Measurements from ENCODE around the gene SWT1. TPM values are rescaled to one million over a fixed set of nuclear protein-coding genes. Genes with fewer than 3 reads are reported as not detected.

The SWT1 gene
- total RNA-seq (ENCODE audit: unreplicated experiment) = 11.5 TPM
- long read RNA-seq, partial matches to known transcripts = 0 of 1 reads
- long read RNA-seq, other reads (novel, unspliced or antisense) = 1 of 1 reads

DNA sequence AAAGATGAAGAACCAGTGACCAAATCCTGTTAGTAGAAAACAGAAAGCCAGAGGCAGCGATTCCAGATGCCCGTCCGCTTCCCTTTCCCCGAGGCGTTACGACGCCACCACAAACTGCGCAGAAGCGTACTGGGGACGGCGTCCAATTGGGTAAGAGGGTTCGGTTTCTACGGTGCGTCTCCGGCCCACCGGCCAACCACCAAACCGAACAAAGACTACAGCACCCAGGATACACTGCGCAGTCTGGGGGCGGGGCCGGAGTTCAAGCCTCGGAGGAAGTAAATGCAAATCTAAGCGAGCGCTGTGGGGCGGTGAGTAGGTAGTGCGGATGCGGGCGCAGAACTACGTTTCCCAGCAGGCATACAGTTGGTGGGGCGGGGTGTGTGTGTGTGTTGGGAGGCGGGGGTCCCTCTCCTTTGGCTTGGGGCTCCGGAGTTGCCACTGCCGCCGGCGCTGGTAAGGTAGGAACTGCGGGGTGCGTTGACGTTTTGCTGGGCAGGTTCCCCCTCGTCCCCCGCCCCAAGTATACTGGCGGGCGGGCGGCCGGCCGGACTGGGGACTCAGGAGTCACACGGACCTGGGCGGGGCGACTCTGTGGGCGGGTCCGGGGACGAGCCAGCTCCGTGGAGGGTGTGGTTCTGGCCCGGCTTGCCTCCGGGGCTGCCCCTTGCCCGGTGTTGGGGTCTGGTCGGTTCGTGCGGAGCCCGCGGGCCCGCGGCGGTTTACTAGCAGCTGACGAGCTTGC lies at the start of gene SWT1, which contains the start of gene TRMT1L:
SWT1 (plus strand) TSS at position 314 of the 745 bp plus-strand sequence. CDS start 3,675 bp downstream, outside the sequence.
TRMT1L (minus strand) TSS at position 100 of the 745 bp plus-strand sequence. CDS start 241 bp downstream, outside the sequence.
- peak within 1 kb of the TSS; percentile 99 for H3K4me3 Mint-ChIP-seq (ENCODE audit: unreplicated experiment)
- H3K36me3 Mint-ChIP-seq (ENCODE audit: low read depth, unreplicated experiment) = peaks cover 3% of the 10 kb centered on the region
- H3K4me1 Mint-ChIP-seq (ENCODE audit: unreplicated experiment) = peaks cover 21% of the 10 kb centered on the region
- peak; percentile 96 for DNase-seq (ENCODE audit: low spot score)
- H3K27ac Mint-ChIP-seq (ENCODE audit: unreplicated experiment) = peak within 1 kb of the TSS; percentile 96
- H3K27me3 Mint-ChIP-seq (ENCODE audit: unreplicated experiment) = peaks cover 11% of the 10 kb centered on the region
- no peak for TF ChIP-seq CTCF (IDR thresholded peaks at IDR 0.05; ENCODE audit: unreplicated experiment)
- H3K9me3 Mint-ChIP-seq (ENCODE audit: unreplicated experiment) = no peaks in the 10 kb centered on the region

DNA sequence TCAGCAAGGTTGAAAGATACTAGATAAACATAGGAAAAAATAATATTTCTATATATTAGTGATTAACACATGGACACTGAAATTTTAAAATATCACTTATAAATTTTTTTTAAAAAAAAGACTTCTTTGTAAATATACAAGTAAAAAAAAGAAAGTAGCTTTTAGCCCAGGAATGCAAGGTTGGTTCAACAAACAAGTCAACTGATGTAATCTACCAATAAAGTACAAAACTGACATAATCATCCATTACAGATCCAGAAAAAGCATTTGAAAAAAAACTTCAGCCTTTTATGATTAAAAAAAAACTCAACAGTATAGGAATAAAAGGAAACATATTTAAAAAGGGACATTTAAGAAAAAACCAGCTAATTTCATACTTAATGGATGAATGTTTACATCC lies 48.6 kb upstream of the SWT1 start:
- peaks cover 5% of the 10 kb centered on the region for H3K9me3 Mint-ChIP-seq (ENCODE audit: unreplicated experiment)
- H3K36me3 Mint-ChIP-seq (ENCODE audit: low read depth, unreplicated experiment) = peaks cover 9% of the 10 kb centered on the region
- DNase-seq (ENCODE audit: low spot score) = no peak
- no peak overlapping the region for H3K4me3 Mint-ChIP-seq (ENCODE audit: unreplicated experiment)
- H3K4me1 Mint-ChIP-seq (ENCODE audit: unreplicated experiment) = peaks cover 25% of the 10 kb centered on the region
- peaks cover 4% of the 10 kb centered on the region for H3K27me3 Mint-ChIP-seq (ENCODE audit: unreplicated experiment)
- no peak overlapping the region for H3K27ac Mint-ChIP-seq (ENCODE audit: unreplicated experiment)
- no peak for TF ChIP-seq CTCF (IDR thresholded peaks at IDR 0.05; ENCODE audit: unreplicated experiment)

GRCh38 chr1:185110145-185110544 lies 46.8 kb upstream of the SWT1 start:
- H3K27me3 Mint-ChIP-seq (ENCODE audit: unreplicated experiment) = peaks cover 4% of the 10 kb centered on the region
- peaks cover 9% of the 10 kb centered on the region for H3K36me3 Mint-ChIP-seq (ENCODE audit: low read depth, unreplicated experiment)
- peaks cover 5% of the 10 kb centered on the region for H3K9me3 Mint-ChIP-seq (ENCODE audit: unreplicated experiment)
- H3K27ac Mint-ChIP-seq (ENCODE audit: unreplicated experiment) = no peak overlapping the region
- peaks cover 11% of the 10 kb centered on the region for H3K4me1 Mint-ChIP-seq (ENCODE audit: unreplicated experiment)
- no peak for TF ChIP-seq CTCF (IDR thresholded peaks at IDR 0.05; ENCODE audit: unreplicated experiment)
- DNase-seq (ENCODE audit: low spot score) = no peak
- no peak overlapping the region for H3K4me3 Mint-ChIP-seq (ENCODE audit: unreplicated experiment)

GRCh38 chr1:185111873-185112272 lies 45.1 kb upstream of the SWT1 start:
- Mint-ChIP-seq H3K36me3 (ENCODE audit: low read depth, unreplicated experiment) (peaks cover 9% of the 10 kb centered on the region), H3K4me3 (ENCODE audit: unreplicated experiment) (no peak overlapping the region), H3K4me1 (ENCODE audit: unreplicated experiment) (no peaks in the 10 kb centered on the region), H3K9me3 (ENCODE audit: unreplicated experiment) (peaks cover 5% of the 10 kb centered on the region), H3K27ac (ENCODE audit: unreplicated experiment) (no peak overlapping the region), H3K27me3 (ENCODE audit: unreplicated experiment) (peaks cover 1% of the 10 kb centered on the region)
- DNase-seq (ENCODE audit: low spot score) = no peak
- TF ChIP-seq CTCF (IDR thresholded peaks at IDR 0.05; ENCODE audit: unreplicated experiment) = no peak

DNA sequence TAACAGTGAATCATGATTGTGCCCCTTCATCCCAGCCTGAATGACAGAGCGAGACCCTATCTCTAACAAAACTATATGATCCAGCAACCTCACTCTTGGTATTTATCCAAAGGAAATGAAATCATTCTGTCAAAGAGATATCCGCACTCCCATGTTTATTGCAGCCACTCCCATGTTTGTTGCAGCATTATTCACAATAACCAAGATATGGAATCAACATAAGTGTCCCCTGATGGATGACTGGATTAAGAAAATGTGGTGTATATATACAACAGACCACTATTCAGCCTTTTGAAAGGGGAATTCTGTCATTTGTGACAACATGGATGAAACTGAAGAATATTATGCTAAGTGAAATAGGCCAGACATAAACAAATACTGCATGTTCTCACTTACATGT lies 44.6 kb upstream of the SWT1 start:
- H3K9me3 Mint-ChIP-seq (ENCODE audit: unreplicated experiment) = peaks cover 5% of the 10 kb centered on the region
- no peak overlapping the region for H3K27ac Mint-ChIP-seq (ENCODE audit: unreplicated experiment)
- H3K4me1 Mint-ChIP-seq (ENCODE audit: unreplicated experiment) = no peaks in the 10 kb centered on the region
- peaks cover 1% of the 10 kb centered on the region for H3K27me3 Mint-ChIP-seq (ENCODE audit: unreplicated experiment)
- H3K4me3 Mint-ChIP-seq (ENCODE audit: unreplicated experiment) = no peak overlapping the region
- H3K36me3 Mint-ChIP-seq (ENCODE audit: low read depth, unreplicated experiment) = peaks cover 9% of the 10 kb centered on the region
- TF ChIP-seq CTCF (IDR thresholded peaks at IDR 0.05; ENCODE audit: unreplicated experiment) = no peak
- DNase-seq (ENCODE audit: low spot score) = no peak

Data from endothelial cell (in vitro differentiated cells).